ENCODE measurements around the gene CLCN7. TPM values are rescaled to one million over a fixed set of nuclear protein-coding genes. Genes with fewer than 3 reads are reported as not detected.

CLCN7 gene
- total and polyA plus RNA-seq, 2 donors (not counting 3 experiments of a cell fraction or from before 2014, with no cell fraction given), result 59.8 to 94.9 TPM

DNA sequence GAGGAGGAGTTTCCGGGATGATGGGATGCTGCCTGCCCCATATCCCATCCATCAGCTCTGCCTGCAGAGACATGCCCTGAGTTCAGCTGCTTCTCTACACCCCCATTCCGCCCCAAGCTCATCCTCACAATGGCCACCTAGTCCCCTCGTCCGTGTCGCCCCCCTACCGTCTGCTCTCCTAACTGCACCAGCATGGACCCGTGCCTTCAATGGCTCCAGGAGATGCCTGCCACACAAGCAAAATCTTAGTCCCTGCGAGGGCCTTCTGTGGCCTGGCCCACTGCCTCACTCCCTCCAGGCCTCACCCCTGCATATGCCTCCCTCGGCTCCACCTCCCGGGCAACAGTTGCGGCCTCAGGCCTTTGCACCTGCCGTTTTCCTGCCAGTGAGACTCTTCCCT is 16.5 kb upstream of the CLCN7 start:
- Histone ChIP-seq H3K4me1 (ENCODE audit: control insufficient read depth, extremely low read depth, insufficient read depth, low read length) (peaks cover 15% of the 10 kb centered on the region), H4K20me1 (replicated peaks; ENCODE audit: control insufficient read depth, extremely low read depth, insufficient read depth, low read length) (no peaks in the 10 kb centered on the region), H3K79me2 (ENCODE audit: control insufficient read depth, insufficient read depth, low read length) (peaks cover 19% of the 10 kb centered on the region), H2AFZ (ENCODE audit: low read depth, low read length) (no peak overlapping the region), H3K9me3 (replicated peaks; ENCODE audit: control insufficient read depth, insufficient read depth, low read length) (no peaks in the 10 kb centered on the region), H3K4me2 (ENCODE audit: insufficient read depth, low read length) (no peak overlapping the region), H3K36me3 (ENCODE audit: control insufficient read depth in 2 of 2, extremely low read depth in 1 of 2, insufficient read depth in 2 of 2, low read length in 2 of 2) (peaks cover 3 to 8% of the 10 kb centered on the region in 2 experiments), H3K27me3 (ENCODE audit: control insufficient read depth in 2 of 2, insufficient read depth in 2 of 2, low read length in 2 of 2) (no peaks in the 10 kb centered on the region), H3K9ac (replicated peaks; ENCODE audit: extremely low read depth, insufficient read depth, low read length) (no peak overlapping the region), H3K27ac (ENCODE audit: insufficient read depth, low read depth, low read length) (no peak overlapping the region), H3K4me3 (replicated peaks in 1 of 3; ENCODE audit: insufficient read depth in 1 of 3, low read depth in 1 of 3, low read length in 3 of 3) (no peak overlapping the region), H3K9me1 (replicated peaks; ENCODE audit: control insufficient read depth, extremely low read depth, insufficient read depth, low read length) (no peaks in the 10 kb centered on the region)
- no peak for DNase-seq (ENCODE audit: low read depth, low spot score)
- dilution Hi-C loops (cut with MboI; ENCODE audit: extremely low pct_ligation_motif_present, low sequenced_read_pairs), result no loop called here
- FAIRE-seq, result no peak
- POLR2A ChIA-PET, result no interaction called here
- intact Hi-C loops (cut with micrococcal nuclease), result loop anchor here (5.0 kb wide), 1 partner anchor 216 kb away; the partner anchor contains the start of gene MAPK8IP3
- no TSS peak for BruUV-seq (replicated peaks)
- CTCF ChIA-PET, result no interaction called here
- TF ChIP-seq FOS (IDR thresholded peaks at IDR 0.05; ENCODE audit: borderline replicate concordance, insufficient read depth, low read length), result no peak
- TF ChIP-seq, protein P1, sequence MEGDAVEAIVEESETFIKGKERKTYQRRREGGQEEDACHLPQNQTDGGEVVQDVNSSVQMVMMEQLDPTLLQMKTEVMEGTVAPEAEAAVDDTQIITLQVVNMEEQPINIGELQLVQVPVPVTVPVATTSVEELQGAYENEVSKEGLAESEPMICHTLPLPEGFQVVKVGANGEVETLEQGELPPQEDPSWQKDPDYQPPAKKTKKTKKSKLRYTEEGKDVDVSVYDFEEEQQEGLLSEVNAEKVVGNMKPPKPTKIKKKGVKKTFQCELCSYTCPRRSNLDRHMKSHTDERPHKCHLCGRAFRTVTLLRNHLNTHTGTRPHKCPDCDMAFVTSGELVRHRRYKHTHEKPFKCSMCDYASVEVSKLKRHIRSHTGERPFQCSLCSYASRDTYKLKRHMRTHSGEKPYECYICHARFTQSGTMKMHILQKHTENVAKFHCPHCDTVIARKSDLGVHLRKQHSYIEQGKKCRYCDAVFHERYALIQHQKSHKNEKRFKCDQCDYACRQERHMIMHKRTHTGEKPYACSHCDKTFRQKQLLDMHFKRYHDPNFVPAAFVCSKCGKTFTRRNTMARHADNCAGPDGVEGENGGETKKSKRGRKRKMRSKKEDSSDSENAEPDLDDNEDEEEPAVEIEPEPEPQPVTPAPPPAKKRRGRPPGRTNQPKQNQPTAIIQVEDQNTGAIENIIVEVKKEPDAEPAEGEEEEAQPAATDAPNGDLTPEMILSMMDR (IDR thresholded peaks at IDR 0.05; ENCODE audit: extremely low read depth in 1 of 2, insufficient read depth in 1 of 2, low read depth in 1 of 2, low read length in 2 of 2), result no peak
- no peak for TF ChIP-seq EZH2 (IDR thresholded peaks at IDR 0.05; ENCODE audit: borderline replicate concordance, low read depth, low read length, severe bottlenecking)
- TF ChIP-seq, protein P2, sequence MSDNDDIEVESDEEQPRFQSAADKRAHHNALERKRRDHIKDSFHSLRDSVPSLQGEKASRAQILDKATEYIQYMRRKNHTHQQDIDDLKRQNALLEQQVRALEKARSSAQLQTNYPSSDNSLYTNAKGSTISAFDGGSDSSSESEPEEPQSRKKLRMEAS (IDR thresholded peaks at IDR 0.05; ENCODE audit: insufficient read depth, insufficient read length), result no peak
- TF ChIP-seq GATA2 (IDR thresholded peaks at IDR 0.05; ENCODE audit: insufficient read depth, insufficient read length, low read depth, low read length), result no peak
- TF ChIP-seq MYC (IDR thresholded peaks at IDR 0.05; ENCODE audit: low read depth, low read length), result no peak
- TF ChIP-seq JUN (IDR thresholded peaks at IDR 0.05; ENCODE audit: borderline replicate concordance, insufficient read depth, insufficient read length, low read depth), result no peak
- TF ChIP-seq POLR2A (IDR thresholded peaks at IDR 0.05; ENCODE audit: low read depth, low read length), result no peak
- TF ChIP-seq POLR2AphosphoS5 (IDR thresholded peaks at IDR 0.05; ENCODE audit: insufficient read depth, low read depth, low read length), result no peak
